HG03520 (cell line): ENCODE results near the gene NCCRP1.

Experiments
- ATAC-seq: cut with Tn5 transposase; IDR thresholded peaks from one replicate; pipeline ENCODE4 v1.9.1; 2021; ENCODE audit warnings: mild to moderate bottlenecking, moderate library complexity; ENCODE audit not compliant: unreplicated experiment

NCCRP1 gene

GRCh38 chr19:39178296-39179006 lies 18.3 kb upstream of the NCCRP1 start:
- ATAC-seq, result no peak

GRCh38 chr19:39179754-39180153 lies 17.0 kb upstream of the NCCRP1 start:
- ATAC-seq, result no peak

DNA sequence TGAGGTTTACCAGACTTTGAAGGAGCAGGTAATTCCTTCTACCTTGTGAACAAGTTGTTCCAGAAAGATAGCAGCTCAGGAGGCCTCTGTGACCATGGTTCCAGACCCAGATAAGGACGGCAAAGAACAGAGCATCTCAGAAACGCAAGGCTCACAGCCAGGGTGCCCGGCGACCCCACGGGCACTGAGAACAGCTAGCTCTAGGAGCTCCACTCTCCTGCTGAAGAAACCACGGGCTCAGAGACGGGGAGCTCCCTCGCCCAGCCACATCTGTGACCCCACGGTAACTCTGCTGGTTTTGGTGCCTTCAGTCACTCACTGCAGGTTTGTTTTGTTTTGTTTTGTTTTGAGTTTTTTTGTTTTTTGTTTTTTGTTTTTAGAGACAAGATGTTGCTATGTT lies 16.0 kb upstream of the NCCRP1 start:
- ATAC-seq, result no peak

GRCh38 chr19:39181500-39182173 lies 15.1 kb upstream of the NCCRP1 start:
- no peak for ATAC-seq

GRCh38 chr19:39182174-39182505 lies 14.6 kb upstream of the NCCRP1 start:
- ATAC-seq, result no peak

DNA sequence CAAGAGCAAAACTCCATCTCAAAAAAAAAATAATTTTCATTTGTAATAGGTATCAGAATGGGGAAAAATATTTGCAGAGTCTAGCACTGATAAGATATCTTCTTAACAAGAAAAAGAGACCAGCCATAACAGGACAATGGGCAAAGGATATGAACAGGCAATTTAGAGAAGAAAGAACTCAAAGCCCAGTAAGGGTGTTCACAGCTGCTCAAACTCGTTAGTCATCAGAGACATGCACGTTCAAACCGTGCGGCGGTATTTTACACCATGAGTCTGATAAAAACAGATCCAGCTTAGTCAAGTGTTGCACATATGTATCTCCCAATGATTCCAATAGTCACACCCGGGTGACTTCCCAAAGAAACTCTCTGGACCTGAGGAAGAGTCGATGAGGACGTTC lies 13.7 kb upstream of the NCCRP1 start:
- no peak for ATAC-seq

DNA sequence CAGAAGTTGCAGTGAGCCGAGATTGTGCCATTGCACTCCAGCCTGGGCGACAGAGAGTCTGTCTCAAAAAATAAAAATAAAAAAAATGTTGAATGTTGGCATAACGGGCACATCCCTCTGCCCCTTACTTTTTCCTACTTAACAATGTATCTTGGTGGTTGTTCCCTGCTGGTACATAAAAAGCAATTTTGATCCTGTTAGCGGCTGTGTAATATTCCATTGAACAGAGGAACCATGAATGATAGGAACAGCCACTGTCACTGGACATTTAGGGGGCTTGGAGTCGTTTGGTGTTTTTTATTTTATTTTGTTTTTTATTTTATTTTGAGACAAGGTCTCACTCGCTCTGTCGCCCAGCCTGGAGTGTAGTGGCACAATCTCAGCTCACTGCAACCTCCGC lies 10.4 kb upstream of the NCCRP1 start:
- ATAC-seq, result no peak

DNA sequence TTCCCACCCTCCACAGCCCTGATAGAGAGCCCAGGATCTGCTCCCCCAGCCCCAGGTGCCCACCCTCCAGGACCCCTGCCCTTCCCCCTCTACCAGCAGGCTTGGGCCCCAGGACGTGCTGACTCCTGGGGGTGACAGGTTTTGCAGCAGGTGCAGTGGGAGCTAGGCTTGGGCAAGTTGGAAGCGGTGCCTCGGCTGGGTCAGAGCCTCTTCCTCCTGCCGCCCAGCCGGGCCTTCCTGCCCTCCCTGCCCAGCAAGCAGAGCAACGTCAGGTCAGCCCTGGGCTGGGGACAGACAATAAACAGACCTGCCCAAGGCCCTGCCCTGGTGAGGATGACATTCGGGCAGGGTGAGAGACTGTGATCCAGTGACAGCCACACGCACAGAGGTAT lies 9.2 kb upstream of the NCCRP1 start:
- ATAC-seq, result no peak

GRCh38 chr19:39188960-39189359 lies 7.8 kb upstream of the NCCRP1 start:
- ATAC-seq, result no peak

GRCh38 chr19:39190768-39191167 lies 6.0 kb upstream of the NCCRP1 start:
- ATAC-seq, result no peak

DNA sequence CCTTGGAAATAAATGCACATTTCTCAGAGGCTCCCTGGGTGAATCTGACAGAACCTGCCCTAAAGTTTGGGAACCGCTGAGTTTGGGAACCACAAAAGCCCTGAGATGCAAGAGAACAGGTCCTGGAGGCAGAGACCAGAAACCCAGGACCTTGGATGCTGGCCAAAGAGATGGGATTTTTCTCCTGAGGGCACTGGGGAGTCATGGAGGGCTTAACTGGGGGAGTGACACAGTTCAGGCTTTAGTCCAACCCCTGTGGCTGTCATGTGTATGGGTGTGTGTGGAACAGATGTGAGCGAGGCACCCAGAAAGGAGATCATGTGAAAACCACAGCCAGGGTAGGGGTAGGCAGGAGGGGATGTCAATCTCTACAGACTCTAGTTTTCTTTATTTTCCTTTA lies 3.9 kb upstream of the NCCRP1 start:
- ATAC-seq, result no peak

- ATAC-seq, result no peak
Measured at GRCh38 chr19:39193803-39194202, 3.0 kb upstream of the NCCRP1 start.

GRCh38 chr19:39194832-39195542 lies 1.8 kb upstream of the NCCRP1 start:
- no peak for ATAC-seq

- no peak for ATAC-seq
Measured at GRCh38 chr19:39195755-39196154, 1.0 kb upstream of the NCCRP1 start.

GRCh38 chr19:39196320-39196719 lies 444 bp upstream of the NCCRP1 start:
- no peak for ATAC-seq

DNA sequence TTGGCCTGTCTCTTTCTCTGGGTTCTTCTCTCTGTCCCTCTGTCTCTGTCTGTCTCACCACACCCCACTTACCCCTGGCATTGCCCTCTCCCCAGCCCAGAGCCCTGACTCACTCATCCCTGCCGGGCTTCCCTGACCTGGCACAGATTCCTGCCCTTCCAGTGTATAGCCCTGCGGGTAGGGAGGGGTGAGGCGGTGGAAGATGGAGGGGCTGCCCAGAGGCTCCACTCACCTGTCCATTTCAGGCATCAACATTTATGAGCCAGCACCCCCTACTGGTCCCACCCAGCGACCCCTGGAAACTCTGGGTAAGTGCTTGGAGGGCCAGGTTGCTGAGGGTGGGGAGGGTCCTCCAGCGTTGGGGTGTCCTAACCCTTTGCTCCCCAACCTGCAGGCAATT lies 1.0 kb downstream of the NCCRP1 start:
- no peak for ATAC-seq

DNA sequence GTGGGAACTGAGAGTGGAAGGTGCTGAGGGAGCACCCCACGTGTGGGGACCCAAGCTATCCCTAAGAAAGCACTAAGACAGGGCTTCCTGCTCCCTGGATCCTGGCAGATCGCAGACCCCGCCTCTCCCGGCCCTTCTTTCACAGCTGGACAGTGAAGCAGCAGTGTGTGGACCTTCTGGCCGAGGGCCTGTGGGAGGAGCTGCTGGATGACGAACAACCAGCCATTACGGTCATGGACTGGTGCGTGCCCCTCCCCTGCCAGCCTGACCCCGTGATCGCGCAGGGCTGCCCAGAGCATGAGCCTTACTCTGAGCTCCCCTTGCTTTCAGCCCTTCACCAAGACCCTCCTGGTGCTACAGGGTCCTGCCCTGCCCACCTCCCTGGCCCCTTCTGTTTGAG lies 2.3 kb downstream of the NCCRP1 start:
- no peak for ATAC-seq

GRCh38 chr19:39200066-39200802 lies 3.5 kb downstream of the NCCRP1 start:
- no peak for ATAC-seq

DNA sequence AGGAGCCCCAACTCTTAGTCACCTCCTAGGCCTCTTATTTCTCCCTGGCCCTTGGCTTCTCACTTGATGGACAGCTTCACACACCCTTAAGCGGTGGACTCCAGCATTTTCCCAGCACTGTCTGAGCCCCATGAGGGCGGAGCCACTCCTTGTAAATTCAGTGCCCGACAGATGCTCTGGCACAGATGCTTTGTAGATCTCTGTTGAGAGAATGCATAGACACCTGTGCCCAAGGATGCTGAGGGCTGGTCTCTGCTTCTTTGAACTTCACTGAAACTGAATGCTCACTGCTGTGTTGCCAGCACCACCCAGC lies 4.0 kb downstream of the NCCRP1 start:
- ATAC-seq, result no peak

GRCh38 chr19:39202998-39203355 lies 6.2 kb downstream of the NCCRP1 start:
- no peak for ATAC-seq

DNA sequence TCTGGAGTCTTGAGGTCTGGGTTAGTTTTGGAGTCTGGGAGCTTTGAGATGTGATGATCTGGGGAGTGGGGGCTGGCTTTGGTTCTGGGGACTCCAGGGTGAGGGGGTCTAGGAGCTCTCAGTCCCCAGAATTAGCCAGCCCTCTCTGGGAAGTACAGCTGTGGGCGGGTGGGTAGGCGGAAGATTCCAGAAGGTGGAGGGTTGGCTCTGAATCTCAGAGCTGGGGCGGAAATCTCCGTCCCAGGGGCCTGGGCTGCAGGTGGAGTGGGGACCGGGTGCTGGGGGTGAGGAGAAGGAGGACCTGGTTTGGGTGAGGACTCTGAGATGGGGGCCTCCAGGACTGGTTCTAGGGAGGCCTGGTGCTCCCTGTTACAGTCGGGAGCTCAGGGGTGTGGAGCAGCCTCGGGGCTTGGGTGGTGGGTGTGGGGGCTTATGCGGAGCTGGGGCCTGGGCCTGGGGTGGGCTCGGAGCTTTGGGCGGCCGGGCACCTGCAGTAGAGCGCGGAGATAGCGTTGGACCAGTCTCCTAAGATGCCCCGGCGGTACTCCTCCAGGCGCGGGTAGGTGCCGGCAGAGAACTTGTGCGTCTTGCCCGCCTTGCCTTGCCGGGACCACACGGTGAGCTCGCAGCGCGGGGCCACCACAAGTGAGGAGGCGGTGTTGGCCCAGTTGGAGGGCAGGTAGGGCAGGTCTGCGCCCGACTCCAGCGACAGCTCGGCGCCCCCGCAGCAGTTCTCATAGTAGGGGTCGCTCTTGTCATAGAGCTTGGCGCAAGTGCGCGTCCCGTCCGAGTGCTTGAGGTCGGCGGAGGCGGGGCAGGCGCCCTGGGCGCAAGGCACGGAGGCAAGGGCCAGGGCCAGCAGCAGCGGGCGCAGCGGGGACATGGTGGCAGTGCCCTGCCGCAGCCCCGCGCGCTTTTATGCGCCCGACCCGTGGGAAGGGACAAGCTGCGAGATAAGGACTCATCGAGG lies 6.9 kb downstream of the NCCRP1 start, which contains the start of gene SYCN:
TSS of gene SYCN (minus strand) at position 892 of the 970 bp plus-strand sequence. CDS start at position 883, 9 bp downstream.
- no peak for ATAC-seq
